ENCODE results near the gene POLG2. TPM values are rescaled to one million over a fixed set of nuclear protein-coding genes. Genes with fewer than 3 reads are reported as not detected.
"Not testable (repeated sequence)": the region's sequence is repeated elsewhere in the genome, so short reads cannot be mapped to it uniquely, and the experiment has no call there.

POLG2 gene
- total RNA-seq, 2 donors from 2014 or later, result 27.1 to 33.9 TPM

DNA sequence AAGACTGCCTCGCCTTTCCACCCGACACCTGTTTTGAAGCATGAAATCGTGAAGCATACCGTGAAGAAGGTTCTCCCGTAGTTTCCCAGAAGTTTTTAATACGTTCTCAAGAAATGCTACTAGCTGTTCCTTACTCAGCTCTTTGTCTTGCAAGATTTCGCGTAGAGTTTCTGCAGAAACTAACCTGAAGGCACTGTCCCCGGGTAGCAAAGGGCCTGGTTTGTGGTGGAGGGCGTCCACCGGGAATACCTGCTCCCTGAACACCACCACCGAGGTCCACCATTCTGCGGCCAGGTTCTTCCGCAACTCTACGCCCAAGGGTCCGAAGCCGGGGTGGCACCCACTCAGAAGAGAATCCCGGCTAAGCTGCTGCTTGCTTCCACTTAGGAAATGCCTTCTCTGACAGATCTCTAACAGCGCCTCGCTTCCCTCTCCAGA lies 487 bp downstream of the POLG2 start:
- TF ChIP-seq CTCF (conservative IDR thresholded peaks at IDR 0.05), result no peak
- 3 to 5% methylated on average over 6 to 20 of the region's 20 CpGs for WGBS, 2 experiments (ENCODE audit: insufficient coverage in 1 of 2, insufficient read length in 1 of 2)
- H3K4me1 ChIP-seq (ENCODE audit: control insufficient read depth, insufficient read depth, low read length), result peaks cover 3% of the 10 kb centered on the region
- peaks cover 4% of the 10 kb centered on the region for H3K9me3 ChIP-seq (ENCODE audit: control insufficient read depth, low read length)
- peak overlapping the region; percentile 48 for H3K9ac ChIP-seq (ENCODE audit: extremely low read depth, low read length, poor library complexity, severe bottlenecking)
- peaks cover 57% of the 10 kb centered on the region for H3K36me3 Mint-ChIP-seq (ENCODE audit: low read depth)
- peaks cover 33% of the 10 kb centered on the region for H3K4me1 Mint-ChIP-seq
- no peak overlapping the region for H3K27ac ChIP-seq (ENCODE audit: low read depth, low read length)
- H3K4me3 Mint-ChIP-seq, result peak overlapping the region; percentile 99
- DNase-seq, result no peak
- H3K27ac Mint-ChIP-seq, result peak overlapping the region; percentile 99
- H3K27me3 Mint-ChIP-seq (ENCODE audit: insufficient read depth), result no peaks in the 10 kb centered on the region
- peaks cover 53% of the 10 kb centered on the region for H3K36me3 ChIP-seq (ENCODE audit: control insufficient read depth, insufficient read depth, low read length)
- peak overlapping the region; percentile 91 for H3K4me3 ChIP-seq (ENCODE audit: low read length)
- no peaks in the 10 kb centered on the region for H3K27me3 ChIP-seq (ENCODE audit: control insufficient read depth, insufficient read depth, low read length, poor library complexity, severe bottlenecking)
- peaks cover 3% of the 10 kb centered on the region for H3K9me3 Mint-ChIP-seq

DNA sequence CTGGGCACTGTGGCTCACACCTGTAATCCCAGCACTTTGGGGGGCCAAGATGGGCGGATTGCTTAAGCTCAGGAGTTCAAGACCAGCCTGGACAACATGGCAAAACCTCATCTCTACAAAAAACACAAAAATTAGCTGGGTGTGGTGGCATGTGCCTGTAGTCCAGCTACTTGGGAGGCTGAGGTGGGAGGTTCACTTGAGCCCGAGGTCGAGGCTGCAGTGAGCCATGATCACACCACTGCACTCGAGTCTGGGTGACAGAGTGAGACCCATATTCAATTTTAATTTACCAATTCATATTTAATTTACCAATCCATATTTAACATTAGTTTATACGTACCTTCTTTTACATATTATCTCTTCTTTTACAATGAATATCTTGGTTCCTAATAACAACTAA lies 1.6 kb downstream of the POLG2 start:
- H3K27me3 ChIP-seq (ENCODE audit: control insufficient read depth, insufficient read depth, low read length, poor library complexity, severe bottlenecking); DNase-seq; H3K27me3 Mint-ChIP-seq (ENCODE audit: insufficient read depth); H3K9me3 ChIP-seq (ENCODE audit: control insufficient read depth, low read length); H3K4me1 ChIP-seq (ENCODE audit: control insufficient read depth, insufficient read depth, low read length); H3K9me3 Mint-ChIP-seq; H3K9ac ChIP-seq (ENCODE audit: extremely low read depth, low read length, poor library complexity, severe bottlenecking); H3K27ac Mint-ChIP-seq; H3K27ac ChIP-seq (ENCODE audit: low read depth, low read length): not testable (repeated sequence)
- Histone ChIP-seq H3K4me3 (ENCODE audit: low read length) (peak overlapping the region; percentile 91), H3K36me3 (ENCODE audit: control insufficient read depth, insufficient read depth, low read length) (peaks cover 53% of the 10 kb centered on the region)
- Mint-ChIP-seq H3K4me1 (peaks cover 22% of the 10 kb centered on the region), H3K4me3 (peak overlapping the region; percentile 99), H3K36me3 (ENCODE audit: low read depth) (peaks cover 57% of the 10 kb centered on the region)
- whole genome bisulfite sequencing, 2 experiments (ENCODE audit: insufficient coverage in 1 of 2, insufficient read length in 1 of 2), result 93 to 98% methylated on average over 5 of the region's 5 CpGs

- Mint-ChIP-seq H3K27me3 (ENCODE audit: insufficient read depth) (no peaks in the 10 kb centered on the region), H3K36me3 (ENCODE audit: low read depth) (peaks cover 56% of the 10 kb centered on the region), H3K27ac (no peak overlapping the region), H3K9me3 (peaks cover 5% of the 10 kb centered on the region), H3K4me1 (peaks cover 15% of the 10 kb centered on the region), H3K4me3 (no peak overlapping the region)
- WGBS, 2 experiments (ENCODE audit: insufficient coverage in 1 of 2, insufficient read length in 1 of 2), result no CpG with 5 or more reads among the region's 2 CpGs
- Histone ChIP-seq H3K4me1 (ENCODE audit: control insufficient read depth, insufficient read depth, low read length) (no peaks in the 10 kb centered on the region), H3K4me3 (ENCODE audit: low read length) (peak overlapping the region; percentile 37), H3K9me3 (ENCODE audit: control insufficient read depth, low read length) (peaks cover 4% of the 10 kb centered on the region), H3K9ac (ENCODE audit: extremely low read depth, low read length, poor library complexity, severe bottlenecking) (no peak overlapping the region), H3K36me3 (ENCODE audit: control insufficient read depth, insufficient read depth, low read length) (peaks cover 51% of the 10 kb centered on the region), H3K27me3 (ENCODE audit: control insufficient read depth, insufficient read depth, low read length, poor library complexity, severe bottlenecking) (no peaks in the 10 kb centered on the region), H3K27ac (ENCODE audit: low read depth, low read length) (no peak overlapping the region)
- no peak for DNase-seq
- TF ChIP-seq CTCF (conservative IDR thresholded peaks at IDR 0.05), result no peak
Measured at GRCh38 chr17:64494121-64494520, 2.7 kb downstream of the POLG2 start.

All from endodermal cell (in vitro differentiated cells).